ENCODE measurements around the gene TIGD3.

Gene TIGD3

DNA sequence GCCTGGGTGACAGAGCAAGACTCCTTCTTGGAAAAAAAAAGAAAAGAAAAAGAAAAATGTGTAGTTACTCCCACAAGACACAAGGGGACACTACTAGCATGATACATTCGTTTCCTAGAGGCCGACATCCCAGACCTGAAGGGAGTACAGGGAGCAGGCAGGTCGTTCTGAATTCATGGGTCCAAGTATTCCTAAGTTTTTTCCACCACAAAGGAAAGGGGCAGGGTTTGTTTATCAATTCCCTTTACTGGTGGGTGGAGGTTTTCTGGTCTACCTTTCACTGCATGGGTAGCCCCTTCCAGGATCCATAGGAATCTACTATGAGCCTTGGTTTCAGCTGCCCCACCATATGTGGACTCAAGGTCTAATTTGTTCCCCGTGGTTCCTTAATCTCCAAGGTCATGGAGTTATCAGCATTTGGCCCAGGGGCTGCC, 11.8 kb downstream of the TIGD3 start:
- DNase-seq (ENCODE audit: low read depth in 2 of 3, low spot score in 1 of 3), result no peak

DNA sequence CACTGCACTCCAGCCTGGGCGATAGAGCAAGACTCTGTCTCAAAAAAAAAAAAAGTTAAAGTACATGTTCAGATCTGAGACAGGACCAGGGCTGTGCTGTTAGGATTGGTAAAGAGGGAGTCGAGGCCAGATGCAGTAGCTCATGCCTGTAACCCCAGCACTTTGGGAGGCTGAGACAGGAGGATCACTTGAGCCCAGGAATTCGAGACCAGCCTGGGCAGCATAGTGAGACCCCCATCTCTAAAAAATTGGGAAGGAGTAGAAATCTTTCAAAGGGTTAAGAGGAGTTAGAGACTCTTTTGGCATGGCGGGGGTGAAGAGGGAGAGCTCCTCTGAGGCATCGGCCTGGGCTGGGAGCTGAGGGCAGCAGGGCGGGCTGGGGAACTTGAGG, 16.1 kb downstream of the TIGD3 start:
- no peak for DNase-seq (ENCODE audit: low read depth in 2 of 3, low spot score in 1 of 3)

DNA sequence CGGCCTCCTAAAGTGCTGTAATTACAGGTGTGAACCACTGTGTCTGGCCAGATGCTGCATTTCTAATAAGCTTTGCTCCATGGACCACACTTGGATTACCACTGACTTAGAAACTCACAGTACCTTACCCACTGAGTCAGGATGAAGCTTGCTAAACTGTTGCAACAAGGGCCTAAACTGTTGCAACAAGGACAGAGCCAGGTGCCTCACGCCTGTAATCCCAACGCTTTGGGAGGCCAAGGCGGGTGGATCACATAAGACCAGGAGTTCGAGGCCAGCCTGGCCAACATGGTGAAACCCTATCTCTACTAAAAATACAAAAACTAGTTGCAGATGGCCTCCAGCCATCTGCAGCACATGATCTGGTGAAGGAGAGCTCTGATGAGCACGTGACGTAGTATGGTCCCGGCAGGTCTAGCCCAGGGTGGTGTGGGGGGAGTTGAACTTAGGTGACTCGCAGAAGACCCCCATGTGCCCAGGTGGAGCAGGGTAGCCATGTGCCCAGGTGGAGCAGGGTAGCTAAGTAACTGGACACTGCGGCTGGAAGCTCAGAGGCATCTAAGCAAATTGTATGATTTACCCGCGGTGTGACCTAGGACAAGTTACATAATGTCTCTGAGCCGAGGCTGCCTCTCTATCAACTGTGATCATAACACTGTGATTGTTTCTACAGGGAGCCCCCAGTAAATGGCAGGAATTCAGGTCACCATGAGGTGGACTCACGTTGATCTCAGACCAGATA, 19.5 kb downstream of the TIGD3 start:
- no peak for DNase-seq (ENCODE audit: low read depth in 2 of 3, low spot score in 1 of 3)

GRCh38 chr11:65375012-65375411, 20.5 kb downstream of the TIGD3 start:
- no peak for DNase-seq (ENCODE audit: low read depth in 2 of 3, low spot score in 1 of 3)

DNA sequence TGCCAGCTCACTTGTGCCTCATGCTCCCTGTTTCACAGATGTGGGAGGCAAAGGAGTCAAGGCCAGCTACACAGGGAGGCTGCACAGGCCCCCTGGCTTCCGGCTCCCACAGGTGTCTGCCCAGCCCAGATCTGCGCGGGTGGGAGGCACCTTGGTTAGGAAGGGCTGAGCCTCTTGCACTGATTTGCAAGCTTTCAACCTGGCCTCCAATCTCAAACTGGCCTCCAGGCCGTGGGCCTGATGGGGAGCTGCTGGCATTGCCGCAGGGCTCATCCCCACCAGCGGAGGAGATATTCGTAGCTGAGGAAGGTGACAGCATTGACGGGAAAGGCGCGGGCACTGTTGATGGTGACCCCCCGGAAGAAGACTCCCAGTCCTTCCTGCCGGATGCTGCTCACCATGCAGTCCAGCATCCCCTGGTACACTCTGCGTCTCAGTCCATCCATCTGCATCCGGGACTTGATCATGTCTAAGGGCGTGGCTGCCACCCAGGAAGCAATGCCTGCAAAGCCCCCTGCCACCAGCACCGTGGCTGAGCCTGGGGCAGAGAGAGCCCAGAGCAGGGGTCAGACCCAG, 21.7 kb downstream of the TIGD3 start:
- DNase-seq (ENCODE audit: low read depth in 2 of 3, low spot score in 1 of 3), result no peak

- DNase-seq (ENCODE audit: low read depth in 2 of 3, low spot score in 1 of 3), result no peak
Measured at GRCh38 chr11:65377036-65377435, 22.5 kb downstream of the TIGD3 start.

DNA sequence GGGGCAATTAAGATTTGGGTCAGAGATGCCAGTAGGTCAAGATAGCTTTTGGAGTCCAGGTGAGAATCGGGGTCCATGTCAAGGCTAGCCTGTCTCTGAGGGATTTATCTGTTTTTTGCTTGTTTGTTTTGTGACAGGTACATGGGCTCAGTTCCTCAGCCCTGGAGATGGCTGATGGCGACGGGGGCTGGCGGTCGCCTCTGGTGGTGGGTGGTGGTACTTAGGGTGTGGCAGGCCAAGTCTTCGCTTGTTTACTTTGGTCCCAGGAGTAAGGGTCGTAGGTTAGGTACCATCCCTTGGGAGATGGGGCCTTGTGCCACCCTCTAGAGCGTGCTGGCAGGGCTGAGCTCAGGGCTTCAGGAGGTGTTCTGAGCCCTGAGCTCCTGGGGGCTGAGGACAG, 23.2 kb downstream of the TIGD3 start:
- DNase-seq (ENCODE audit: low read depth in 2 of 3, low spot score in 1 of 3), result no peak

GRCh38 chr11:65378208-65378927, 23.8 kb downstream of the TIGD3 start:
- no peak for DNase-seq (ENCODE audit: low read depth in 2 of 3, low spot score in 1 of 3)

- DNase-seq (ENCODE audit: low read depth in 2 of 3, low spot score in 1 of 3), result no peak
Measured at GRCh38 chr11:65378928-65379638, 24.5 kb downstream of the TIGD3 start.

DNA sequence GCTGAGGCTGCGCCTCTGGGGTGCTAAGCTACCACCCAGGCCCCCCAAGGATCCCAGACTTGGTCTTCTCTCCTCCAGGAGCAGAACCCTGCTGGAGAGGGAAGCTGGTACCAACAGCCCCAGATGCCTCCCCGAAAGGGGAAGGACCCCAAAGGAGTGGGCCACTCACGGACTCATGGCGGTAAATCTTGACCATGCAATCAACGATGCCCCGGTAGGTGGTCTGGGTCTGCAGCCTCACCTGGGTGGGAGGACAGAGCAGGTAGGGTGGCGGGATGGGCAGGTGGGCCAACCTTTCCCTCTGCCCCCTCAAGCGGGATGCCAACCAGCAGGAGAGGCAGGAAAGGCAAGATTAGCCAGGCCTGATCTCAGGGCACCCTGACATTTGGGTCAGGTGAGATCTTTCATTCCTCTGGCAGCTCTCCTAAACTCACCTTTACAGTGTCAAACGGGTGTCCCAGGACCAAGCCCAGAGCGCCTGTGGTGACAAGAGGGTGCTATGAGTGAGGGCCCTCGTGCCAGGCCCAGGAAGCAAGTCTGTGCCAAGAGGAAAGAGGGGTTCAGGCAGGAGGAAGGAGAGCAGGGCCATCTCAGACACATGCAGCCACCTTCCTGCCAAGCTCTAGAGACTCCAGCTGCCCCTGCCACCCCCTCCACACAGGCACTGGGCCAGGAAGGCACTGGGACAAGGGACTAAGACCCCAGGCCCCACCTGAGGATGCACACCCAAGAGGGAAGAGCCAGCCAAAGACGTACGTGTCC, 25.3 kb downstream of the TIGD3 start:
- no peak for DNase-seq (ENCODE audit: low read depth in 2 of 3, low spot score in 1 of 3)

GRCh38 chr11:65380460-65381119, 26.0 kb downstream of the TIGD3 start:
- DNase-seq (ENCODE audit: low read depth in 2 of 3, low spot score in 1 of 3), result no peak

DNA sequence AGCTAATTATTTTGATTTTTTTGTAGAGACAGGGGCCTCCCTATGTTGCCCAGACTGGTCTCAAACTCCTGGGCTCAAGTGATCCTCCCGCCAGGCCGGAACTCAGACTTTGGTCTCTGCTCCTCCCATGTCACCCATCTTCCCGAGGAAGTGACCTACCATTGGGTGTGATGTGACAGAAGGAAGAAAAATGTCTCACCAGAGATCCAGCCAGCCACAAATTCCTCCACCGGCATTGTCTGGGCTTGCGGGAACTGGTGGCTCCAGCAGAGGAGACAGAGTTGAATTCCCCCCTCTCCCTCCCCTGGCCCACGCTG, 27.1 kb downstream of the TIGD3 start:
- peak in 2 of 3 donors; percentile 22 to 29 for DNase-seq (ENCODE audit: low read depth in 2 of 3, low spot score in 1 of 3)

- peak; percentile 88 to 91 (median 91) for DNase-seq (ENCODE audit: low read depth in 2 of 3, low spot score in 1 of 3)
Measured at GRCh38 chr11:65382033-65382803, 27.7 kb downstream of the TIGD3 start, which contains the start of gene SLC25A45. TSS of gene SLC25A45 (minus strand) at chr11:65382646. CDS start at chr11:65381951, 695 bp downstream.

DNA sequence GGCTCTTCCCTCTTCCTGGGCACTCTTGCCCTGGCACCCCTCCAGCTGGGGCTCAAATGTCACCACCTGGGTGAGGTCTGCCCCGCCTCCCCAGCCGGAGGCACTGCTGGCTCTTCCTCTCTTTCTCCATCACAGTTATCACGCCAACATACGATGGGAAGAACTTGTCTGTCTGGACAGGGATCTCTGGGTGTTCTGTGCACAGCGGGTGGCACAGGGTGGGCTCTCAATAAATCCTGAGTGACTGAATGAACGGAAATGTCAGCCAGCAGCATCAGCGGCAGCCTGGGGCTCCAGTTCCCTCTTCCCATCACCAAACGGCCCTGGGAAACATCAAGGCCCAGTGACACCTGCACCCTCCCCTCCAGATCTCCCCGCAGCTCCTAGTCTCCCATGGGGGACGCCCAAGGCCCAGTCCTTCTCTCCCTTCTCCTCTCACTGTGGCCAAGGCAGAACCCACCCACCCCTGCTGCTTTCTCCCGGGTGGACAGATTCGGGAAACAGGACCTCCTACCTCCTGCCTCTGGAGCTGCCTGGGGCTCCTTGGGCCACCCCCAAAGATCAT, 28.3 kb downstream of the TIGD3 start:
- no peak for DNase-seq (ENCODE audit: low read depth in 2 of 3, low spot score in 1 of 3)

DNA sequence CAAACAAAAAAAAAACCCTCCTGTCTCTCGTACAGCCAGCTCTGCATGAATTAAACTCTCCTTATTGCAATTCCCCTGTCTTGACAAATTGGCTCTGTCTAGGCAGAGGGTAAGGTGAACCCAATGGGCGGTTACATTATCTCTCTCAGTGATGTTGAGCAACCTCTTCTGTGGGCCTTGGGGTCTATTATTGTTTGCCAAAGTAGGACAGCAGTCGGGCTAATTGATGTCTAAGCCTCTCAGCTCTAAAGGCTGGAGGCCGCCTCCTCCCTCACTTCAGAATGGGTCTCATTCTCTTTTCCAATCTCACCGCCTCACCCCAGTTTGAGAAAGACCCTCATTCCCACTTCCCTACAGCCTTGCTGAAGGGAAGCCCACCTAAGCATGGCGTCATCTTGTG, 29.2 kb downstream of the TIGD3 start:
- no peak for DNase-seq (ENCODE audit: low read depth in 2 of 3, low spot score in 1 of 3)

DNA sequence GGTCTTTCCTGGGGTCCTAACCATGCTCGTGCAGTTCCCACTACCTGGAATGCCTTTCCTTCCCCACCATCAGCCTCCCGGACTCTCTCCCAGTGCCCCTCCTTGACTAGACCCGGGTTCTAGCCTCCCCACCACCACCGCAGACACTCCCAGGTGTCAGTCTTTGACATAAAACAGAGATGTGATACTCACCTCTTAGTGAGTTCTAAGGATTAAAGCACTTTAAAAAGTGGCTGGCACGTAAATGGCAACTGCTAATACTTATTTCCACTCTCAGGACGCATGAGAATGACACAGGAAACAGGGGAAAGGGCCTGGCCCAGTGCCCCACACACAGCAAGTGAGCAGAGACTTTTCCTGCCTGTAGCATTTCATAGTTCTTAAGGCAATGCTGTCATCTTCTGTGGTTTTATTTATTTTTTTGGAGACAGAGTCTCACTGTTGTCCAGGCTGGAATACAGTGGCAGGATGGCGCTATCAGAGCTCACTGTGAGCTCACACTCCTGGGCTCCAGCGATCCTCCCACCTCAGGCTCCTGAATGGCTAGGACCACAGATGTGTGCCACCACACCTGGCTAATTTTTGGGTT, 29.8 kb downstream of the TIGD3 start:
- DNase-seq (ENCODE audit: low read depth in 2 of 3, low spot score in 1 of 3), result no peak

DNA sequence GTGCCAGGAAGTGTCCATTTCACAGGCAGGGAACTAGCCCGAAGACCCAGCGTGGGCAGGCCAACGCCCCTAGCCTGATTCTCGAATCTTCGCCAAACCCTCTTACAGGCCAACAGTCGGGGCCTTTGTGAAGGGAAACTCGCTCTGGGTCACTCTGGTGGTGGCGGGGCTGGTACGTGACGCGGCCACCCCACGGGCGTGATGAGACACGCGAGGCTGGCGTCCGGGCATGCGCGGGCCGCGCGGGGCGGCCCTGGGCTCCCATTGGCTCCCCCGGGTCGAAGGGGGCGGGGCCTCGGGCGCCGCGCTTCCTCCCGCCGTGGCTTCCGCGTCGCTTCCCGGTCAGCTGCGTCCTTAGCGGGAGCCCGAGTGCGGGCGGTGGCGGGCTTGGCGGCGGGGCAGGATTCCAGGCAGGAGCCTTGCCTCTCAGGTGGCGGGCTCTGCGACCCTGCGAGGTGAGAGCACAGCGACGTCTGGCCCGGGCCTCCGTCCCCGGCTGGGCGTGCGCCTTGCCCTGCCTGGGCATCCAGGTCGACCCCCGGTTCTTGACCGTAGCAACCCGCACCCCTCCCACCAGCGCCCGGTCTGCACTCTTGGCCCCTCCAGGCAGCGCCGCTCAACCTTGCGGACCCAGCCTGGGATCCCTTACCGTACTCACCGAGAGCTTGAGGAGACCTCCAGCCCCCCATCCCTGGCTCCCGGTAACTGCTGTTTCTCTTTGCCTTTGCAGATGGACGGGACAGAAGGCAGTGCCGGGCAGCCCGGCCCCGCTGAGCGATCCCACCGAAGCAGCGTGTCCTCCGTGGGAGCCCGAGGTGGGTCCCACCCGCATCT, 32.0 kb downstream of the TIGD3 start, which contains the start of gene FRMD8:
Gene FRMD8, plus strand, starts transcription at position 331 of the 834 bp plus-strand sequence. Its CDS starts 400 bp downstream, at position 731.
- peak; percentile 61 to 81 (median 72) for DNase-seq (ENCODE audit: low read depth in 2 of 3, low spot score in 1 of 3)

DNA sequence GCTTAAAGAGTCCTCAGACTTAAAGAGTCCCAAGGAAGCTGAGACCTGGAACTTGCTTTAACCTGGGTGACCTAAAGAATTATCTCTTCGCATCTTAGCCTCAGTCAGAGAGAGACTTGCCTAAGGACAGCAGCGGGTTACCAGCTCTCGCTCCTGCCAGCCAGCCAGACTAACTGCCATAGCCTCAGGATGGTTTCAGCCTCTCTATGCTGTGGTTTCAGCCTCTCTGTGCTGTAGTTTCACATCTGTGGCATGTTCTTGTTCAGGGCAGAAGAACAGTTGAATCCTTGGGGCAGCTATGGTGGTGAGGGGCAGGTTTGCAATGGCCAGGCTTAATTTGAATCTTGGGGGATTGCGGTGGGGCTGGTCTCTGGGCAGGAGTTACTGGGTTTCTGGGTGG, 34.2 kb downstream of the TIGD3 start:
- no peak for DNase-seq (ENCODE audit: low read depth in 2 of 3, low spot score in 1 of 3)
